ENCODE data around the gene CRHR2. TPM values are rescaled to one million over a fixed set of nuclear protein-coding genes. Genes with fewer than 3 reads are reported as not detected.
"Not testable (repeated sequence)": the region's sequence is repeated elsewhere in the genome, so short reads cannot be mapped to it uniquely, and the experiment has no call there.

CRHR2 gene
- polyA plus RNA-seq, 1 donor from 2014 or later: 0.15 TPM

DNA sequence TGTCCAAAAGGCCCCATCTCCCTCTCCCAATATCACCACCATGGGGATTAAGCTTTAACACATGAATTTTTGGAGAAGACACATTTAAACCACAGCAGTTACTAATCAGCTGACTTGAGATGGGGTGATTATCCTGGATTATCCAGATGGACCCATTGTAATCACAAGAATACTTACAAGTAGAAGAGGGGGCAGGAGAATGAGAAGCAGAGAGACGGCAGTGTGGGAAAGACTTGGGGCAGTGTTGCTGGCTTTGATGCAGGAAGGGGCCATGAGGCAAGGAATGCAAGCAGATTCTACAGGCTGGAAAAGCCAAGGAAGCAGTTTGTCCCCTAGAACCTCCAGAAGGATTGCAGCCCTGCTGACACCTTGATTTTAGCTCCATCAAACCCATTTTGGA, 39.0 kb upstream of the CRHR2 start:
- H4K20me1 ChIP-seq (ENCODE audit: insufficient read depth): no peaks in the 10 kb centered on the region
- H3K9me3 ChIP-seq (ENCODE audit: low read length): no peaks in the 10 kb centered on the region
- no peak overlapping the region for H3K4me2 ChIP-seq (ENCODE audit: low read length)
- no peak overlapping the region for H2AFZ ChIP-seq (ENCODE audit: low read depth, low read length)
- H3F3A ChIP-seq (ENCODE audit: insufficient read depth, low read length, poor library complexity, severe bottlenecking): no peaks in the 10 kb centered on the region
- TF ChIP-seq MXI1 (conservative IDR thresholded peaks at IDR 0.05; ENCODE audit: poor library complexity, severe bottlenecking) (no peak), POLR2AphosphoS5 (IDR thresholded peaks at IDR 0.05) (no peak), EZH2 (IDR thresholded peaks at IDR 0.05; ENCODE audit: borderline replicate concordance, insufficient read depth, low read length, poor library complexity, severe bottlenecking) (no peak), SMC3 (conservative IDR thresholded peaks at IDR 0.05; ENCODE audit: poor library complexity) (no peak), EP300 (conservative IDR thresholded peaks at IDR 0.05; ENCODE audit: poor library complexity, severe bottlenecking) (no peak), TAF1 (IDR thresholded peaks at IDR 0.05; ENCODE audit: low read depth) (no peak), RAD21 (conservative IDR thresholded peaks at IDR 0.05) (no peak)
- TF ChIP-seq, protein P1, sequence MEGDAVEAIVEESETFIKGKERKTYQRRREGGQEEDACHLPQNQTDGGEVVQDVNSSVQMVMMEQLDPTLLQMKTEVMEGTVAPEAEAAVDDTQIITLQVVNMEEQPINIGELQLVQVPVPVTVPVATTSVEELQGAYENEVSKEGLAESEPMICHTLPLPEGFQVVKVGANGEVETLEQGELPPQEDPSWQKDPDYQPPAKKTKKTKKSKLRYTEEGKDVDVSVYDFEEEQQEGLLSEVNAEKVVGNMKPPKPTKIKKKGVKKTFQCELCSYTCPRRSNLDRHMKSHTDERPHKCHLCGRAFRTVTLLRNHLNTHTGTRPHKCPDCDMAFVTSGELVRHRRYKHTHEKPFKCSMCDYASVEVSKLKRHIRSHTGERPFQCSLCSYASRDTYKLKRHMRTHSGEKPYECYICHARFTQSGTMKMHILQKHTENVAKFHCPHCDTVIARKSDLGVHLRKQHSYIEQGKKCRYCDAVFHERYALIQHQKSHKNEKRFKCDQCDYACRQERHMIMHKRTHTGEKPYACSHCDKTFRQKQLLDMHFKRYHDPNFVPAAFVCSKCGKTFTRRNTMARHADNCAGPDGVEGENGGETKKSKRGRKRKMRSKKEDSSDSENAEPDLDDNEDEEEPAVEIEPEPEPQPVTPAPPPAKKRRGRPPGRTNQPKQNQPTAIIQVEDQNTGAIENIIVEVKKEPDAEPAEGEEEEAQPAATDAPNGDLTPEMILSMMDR (IDR thresholded peaks at IDR 0.05; ENCODE audit: poor library complexity, severe bottlenecking): no peak
- TF ChIP-seq, protein P2, sequence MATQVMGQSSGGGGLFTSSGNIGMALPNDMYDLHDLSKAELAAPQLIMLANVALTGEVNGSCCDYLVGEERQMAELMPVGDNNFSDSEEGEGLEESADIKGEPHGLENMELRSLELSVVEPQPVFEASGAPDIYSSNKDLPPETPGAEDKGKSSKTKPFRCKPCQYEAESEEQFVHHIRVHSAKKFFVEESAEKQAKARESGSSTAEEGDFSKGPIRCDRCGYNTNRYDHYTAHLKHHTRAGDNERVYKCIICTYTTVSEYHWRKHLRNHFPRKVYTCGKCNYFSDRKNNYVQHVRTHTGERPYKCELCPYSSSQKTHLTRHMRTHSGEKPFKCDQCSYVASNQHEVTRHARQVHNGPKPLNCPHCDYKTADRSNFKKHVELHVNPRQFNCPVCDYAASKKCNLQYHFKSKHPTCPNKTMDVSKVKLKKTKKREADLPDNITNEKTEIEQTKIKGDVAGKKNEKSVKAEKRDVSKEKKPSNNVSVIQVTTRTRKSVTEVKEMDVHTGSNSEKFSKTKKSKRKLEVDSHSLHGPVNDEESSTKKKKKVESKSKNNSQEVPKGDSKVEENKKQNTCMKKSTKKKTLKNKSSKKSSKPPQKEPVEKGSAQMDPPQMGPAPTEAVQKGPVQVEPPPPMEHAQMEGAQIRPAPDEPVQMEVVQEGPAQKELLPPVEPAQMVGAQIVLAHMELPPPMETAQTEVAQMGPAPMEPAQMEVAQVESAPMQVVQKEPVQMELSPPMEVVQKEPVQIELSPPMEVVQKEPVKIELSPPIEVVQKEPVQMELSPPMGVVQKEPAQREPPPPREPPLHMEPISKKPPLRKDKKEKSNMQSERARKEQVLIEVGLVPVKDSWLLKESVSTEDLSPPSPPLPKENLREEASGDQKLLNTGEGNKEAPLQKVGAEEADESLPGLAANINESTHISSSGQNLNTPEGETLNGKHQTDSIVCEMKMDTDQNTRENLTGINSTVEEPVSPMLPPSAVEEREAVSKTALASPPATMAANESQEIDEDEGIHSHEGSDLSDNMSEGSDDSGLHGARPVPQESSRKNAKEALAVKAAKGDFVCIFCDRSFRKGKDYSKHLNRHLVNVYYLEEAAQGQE (IDR thresholded peaks at IDR 0.05; ENCODE audit: borderline replicate concordance): no peak
- H3K79me2 ChIP-seq (replicated peaks; ENCODE audit: insufficient read depth, low read length): no peaks in the 10 kb centered on the region
- H3K27me3 ChIP-seq (ENCODE audit: insufficient read depth, low read depth, low read length): no peaks in the 10 kb centered on the region
- H3K36me3 ChIP-seq (ENCODE audit: insufficient read depth, low read length): no peaks in the 10 kb centered on the region
- no peak overlapping the region for H3K4me3 ChIP-seq (ENCODE audit: low read length)
- H3K9me2 ChIP-seq (ENCODE audit: insufficient read depth, low read length): no peaks in the 10 kb centered on the region
- no peak overlapping the region for H3K9ac ChIP-seq (ENCODE audit: low read length)
- no peak overlapping the region for H3K27ac ChIP-seq (ENCODE audit: low read length)

DNA sequence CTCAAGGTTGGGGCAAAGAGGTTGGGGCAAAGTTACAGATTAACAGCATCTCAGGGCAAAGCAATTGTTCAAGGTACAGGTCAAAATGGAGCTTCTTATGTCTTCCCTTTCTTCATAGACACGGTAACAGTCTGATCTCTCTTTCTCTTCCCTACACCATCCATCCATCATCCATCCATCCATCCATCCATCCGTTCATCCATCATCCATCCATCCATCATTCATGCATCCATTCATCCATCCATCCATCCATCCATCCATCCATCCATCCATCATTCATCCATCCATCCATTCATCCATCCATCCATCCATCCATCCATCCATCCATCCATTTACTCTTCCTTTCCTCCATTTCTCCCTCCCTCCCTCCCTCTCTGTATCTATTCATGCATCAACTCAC, 37.2 kb upstream of the CRHR2 start:
- not testable (repeated sequence) for H2AFZ ChIP-seq (ENCODE audit: low read depth, low read length); H3K27ac ChIP-seq (ENCODE audit: low read length); H3K4me2 ChIP-seq (ENCODE audit: low read length); H4K20me1 ChIP-seq (ENCODE audit: insufficient read depth); H3K36me3 ChIP-seq (ENCODE audit: insufficient read depth, low read length); H3K9ac ChIP-seq (ENCODE audit: low read length); H3K9me2 ChIP-seq (ENCODE audit: insufficient read depth, low read length); H3K4me3 ChIP-seq (ENCODE audit: low read length); H3K27me3 ChIP-seq (ENCODE audit: insufficient read depth, low read depth, low read length); H3K9me3 ChIP-seq (ENCODE audit: low read length); H3K79me2 ChIP-seq (replicated peaks; ENCODE audit: insufficient read depth, low read length); H3F3A ChIP-seq (ENCODE audit: insufficient read depth, low read length, poor library complexity, severe bottlenecking)

DNA sequence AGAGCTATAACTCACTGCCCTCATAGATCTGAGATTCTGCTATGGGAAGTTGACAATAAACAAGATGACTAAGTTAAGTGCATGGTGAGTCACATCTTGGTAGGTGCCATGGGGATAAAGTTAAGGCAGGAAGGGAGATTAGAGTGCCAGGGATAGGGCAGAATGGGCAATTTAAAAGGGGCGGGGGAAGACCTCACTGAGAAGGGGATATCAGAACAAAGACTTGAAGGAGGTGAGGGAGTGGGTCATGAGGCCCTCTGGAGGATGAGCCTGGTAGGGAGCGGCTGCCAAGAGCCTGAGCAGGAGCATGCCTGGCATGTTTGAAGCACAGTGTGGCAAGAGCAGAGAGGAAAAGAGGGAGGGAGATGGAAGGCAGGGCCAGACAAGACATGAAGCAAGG, 34.9 kb upstream of the CRHR2 start:
- H3K4me2 ChIP-seq (ENCODE audit: low read length): no peak overlapping the region
- no peaks in the 10 kb centered on the region for H3F3A ChIP-seq (ENCODE audit: insufficient read depth, low read length, poor library complexity, severe bottlenecking)
- no peaks in the 10 kb centered on the region for H4K20me1 ChIP-seq (ENCODE audit: insufficient read depth)
- no peak for TF ChIP-seq MXI1 (conservative IDR thresholded peaks at IDR 0.05; ENCODE audit: poor library complexity, severe bottlenecking)
- TF ChIP-seq EZH2 (IDR thresholded peaks at IDR 0.05; ENCODE audit: borderline replicate concordance, insufficient read depth, low read length, poor library complexity, severe bottlenecking): no peak
- TF ChIP-seq TAF1 (IDR thresholded peaks at IDR 0.05; ENCODE audit: low read depth): no peak
- TF ChIP-seq, protein P1 (IDR thresholded peaks at IDR 0.05; ENCODE audit: poor library complexity, severe bottlenecking): no peak
- no peak for TF ChIP-seq EP300 (conservative IDR thresholded peaks at IDR 0.05; ENCODE audit: poor library complexity, severe bottlenecking)
- no peak for TF ChIP-seq SMC3 (conservative IDR thresholded peaks at IDR 0.05; ENCODE audit: poor library complexity)
- TF ChIP-seq RAD21 (conservative IDR thresholded peaks at IDR 0.05): no peak
- no peak for TF ChIP-seq POLR2AphosphoS5 (IDR thresholded peaks at IDR 0.05)
- TF ChIP-seq, protein P2 (IDR thresholded peaks at IDR 0.05; ENCODE audit: borderline replicate concordance): no peak
- H3K27ac ChIP-seq (ENCODE audit: low read length): no peak overlapping the region
- H3K27me3 ChIP-seq (ENCODE audit: insufficient read depth, low read depth, low read length): no peaks in the 10 kb centered on the region
- H3K9me3 ChIP-seq (ENCODE audit: low read length): no peaks in the 10 kb centered on the region
- no peaks in the 10 kb centered on the region for H3K9me2 ChIP-seq (ENCODE audit: insufficient read depth, low read length)
- no peak overlapping the region for H3K9ac ChIP-seq (ENCODE audit: low read length)
- no peak overlapping the region for H2AFZ ChIP-seq (ENCODE audit: low read depth, low read length)
- H3K36me3 ChIP-seq (ENCODE audit: insufficient read depth, low read length): no peaks in the 10 kb centered on the region
- H3K79me2 ChIP-seq (replicated peaks; ENCODE audit: insufficient read depth, low read length): no peaks in the 10 kb centered on the region
- no peak overlapping the region for H3K4me3 ChIP-seq (ENCODE audit: low read length)

All from neural cell (in vitro differentiated cells).